Fibroblast of lung (primary cell): ENCODE results near the gene NPPC. TPM values are rescaled to one million over a fixed set of nuclear protein-coding genes. Genes with fewer than 3 reads are reported as not detected.
"Not testable (repeated sequence)": the region's sequence is repeated elsewhere in the genome, so short reads cannot be mapped to it uniquely, and the experiment has no call there.

Experiments
- DNase-seq, 2 donors: peaks; one replicate each; pipeline versions ENCODE4 v3.0.0 to v3.0.0-alpha.2; 2010; ENCODE audit warnings: low read depth in 2 of 2
- H2AFZ ChIP-seq: 2 replicates; pipeline ENCODE4 v1.5.1; 2012; ENCODE audit warnings: low read length, control low read depth, inconsistent platforms
- H3K27ac ChIP-seq: 2 replicates; pipeline ENCODE4 v1.5.1; 2011; ENCODE audit warnings: low read length, control low read depth; ENCODE audit not compliant: insufficient read depth
- H3K27me3 ChIP-seq: 2 replicates; pipeline ENCODE4 v1.5.1; 2011; ENCODE audit warnings: mild to moderate bottlenecking, low read length; ENCODE audit not compliant: control insufficient read depth, insufficient read depth
- H3K36me3 ChIP-seq: 2 replicates; pipeline ENCODE4 v1.5.1; 2011; ENCODE audit warnings: low read length; ENCODE audit not compliant: control insufficient read depth, insufficient read depth
- H3K4me1 ChIP-seq: 2 replicates; pipeline ENCODE4 v1.5.1; 2011; ENCODE audit warnings: low read length; ENCODE audit not compliant: control insufficient read depth, insufficient read depth; ENCODE audit errors: extremely low read depth
- H3K4me2 ChIP-seq: 2 replicates; pipeline ENCODE4 v1.5.1; 2011; ENCODE audit warnings: low read length, control low read depth; ENCODE audit not compliant: insufficient read depth; ENCODE audit errors: extremely low read depth
- H3K4me3 ChIP-seq, 4 experiments: fragments of 200-600 bp in 1 of 4; sonication (generic) in 1 of 4; replicated peaks in 1 of 4; 2 replicates each; pipeline ENCODE4 v1.5.1; 2011 to 2016; ENCODE audit warnings: low read length in 4 of 4, low read depth in 3 of 4, mild to moderate bottlenecking in 3 of 4, control low read depth in 2 of 4, inconsistent platforms in 1 of 4, mixed read lengths in 1 of 4; ENCODE audit not compliant: insufficient read depth in 1 of 4; ENCODE audit errors: control extremely low read depth in 1 of 4
- H3K79me2 ChIP-seq: 2 replicates; pipeline ENCODE4 v1.5.1; 2012; ENCODE audit warnings: mild to moderate bottlenecking, low read length, inconsistent platforms; ENCODE audit not compliant: control insufficient read depth, insufficient read depth
- H3K9ac ChIP-seq: 2 replicates; pipeline ENCODE4 v1.5.1; 2011; ENCODE audit warnings: mild to moderate bottlenecking, low read length, control low read depth; ENCODE audit not compliant: insufficient read depth
- H3K9me3 ChIP-seq: 2 replicates; pipeline ENCODE4 v1.5.1; 2012; ENCODE audit warnings: low read depth, low read length; ENCODE audit not compliant: control insufficient read depth, insufficient read depth
- H4K20me1 ChIP-seq: 2 replicates; pipeline ENCODE4 v1.5.1; 2011; ENCODE audit warnings: low read length; ENCODE audit not compliant: control insufficient read depth, insufficient read depth; ENCODE audit errors: extremely low read depth
- CTCF ChIP-seq, 2 donors: IDR thresholded peaks in 1 of 2; conservative IDR thresholded peaks in 1 of 2; 1 replicate in 1 of 2; 2 replicates in 1 of 2; pipeline ENCODE4 v1.5.1; 2011 to 2012; ENCODE audit warnings: low read length in 2 of 2, control low read depth in 1 of 2, inconsistent platforms in 1 of 2, low read depth in 1 of 2, mild to moderate bottlenecking in 1 of 2
- EZH2 ChIP-seq: IDR thresholded peaks from 2 replicates; pipeline ENCODE4 v1.5.1; 2012; ENCODE audit warnings: low read length, control low read depth, mild to moderate bottlenecking; ENCODE audit errors: missing control alignments
- polyA plus RNA-seq, 2 donors: library from polyadenylated mRNA; depleted of rRNA in 1 of 2; stranded (reverse) in 1 of 2; unstranded in 1 of 2; fragments of >200 nt; gene quantifications; 2 replicates each; pipeline ENCODE4 v1.2.1, GENCODE V29; 2011 to 2012; ENCODE audit warnings: missing spikeins in 1 of 2
- total RNA-seq: library from RNA; depleted of rRNA; stranded (reverse); fragments of >200 nt; gene quantifications from 2 replicates; pipeline ENCODE4 v1.2.1, GENCODE V29; 2014

The NPPC gene
- total and polyA plus RNA-seq, 2 donors (not counting 1 experiment from before 2014, with no cell fraction given), result not detected

GRCh38 chr2:231914077-231914690 is 12.0 kb downstream of the NPPC start:
- no peak for DNase-seq
- peaks cover 13% of the 10 kb centered on the region for H3K27me3 ChIP-seq

GRCh38 chr2:231911381-231911780 is 14.8 kb downstream of the NPPC start:
- Histone ChIP-seq H3K27ac (no peak overlapping the region), H3K9ac (no peak overlapping the region), H3K4me3 (no peak overlapping the region), H4K20me1 (no peaks in the 10 kb centered on the region), H3K79me2 (no peaks in the 10 kb centered on the region), H3K27me3 (no peaks in the 10 kb centered on the region), H3K9me3 (no peaks in the 10 kb centered on the region), H3K4me2 (no peak overlapping the region), H2AFZ (no peak overlapping the region), H3K36me3 (no peaks in the 10 kb centered on the region), H3K4me1 (no peaks in the 10 kb centered on the region)
- no peak for DNase-seq
- no peak for TF ChIP-seq EZH2
- TF ChIP-seq CTCF (conservative IDR thresholded peaks at IDR 0.05 in 1 of 2, IDR thresholded peaks at IDR 0.05 in 1 of 2; ENCODE audit: low read depth in 1 of 2, low read length in 2 of 2), result no peak

More at GRCh38 chr2:231914077-231914690, 12.0 kb downstream of the NPPC start:
- no peaks in the 10 kb centered on the region for H3K9me3 ChIP-seq
- TF ChIP-seq CTCF (conservative IDR thresholded peaks at IDR 0.05 in 1 of 2, IDR thresholded peaks at IDR 0.05 in 1 of 2; ENCODE audit: low read depth in 1 of 2, low read length in 2 of 2) (no peak), EZH2 (no peak)
- H2AFZ ChIP-seq, result no peak overlapping the region
- no peaks in the 10 kb centered on the region for H4K20me1 ChIP-seq
- no peaks in the 10 kb centered on the region for H3K4me1 ChIP-seq
- no peaks in the 10 kb centered on the region for H3K79me2 ChIP-seq
- H3K4me2 ChIP-seq, result no peak overlapping the region
- no peak overlapping the region for H3K4me3 ChIP-seq
- no peak overlapping the region for H3K9ac ChIP-seq
- no peak overlapping the region for H3K27ac ChIP-seq
- H3K36me3 ChIP-seq, result no peaks in the 10 kb centered on the region

GRCh38 chr2:231910771-231911170 is 15.4 kb downstream of the NPPC start:
- H3K9ac ChIP-seq, result no peak overlapping the region
- no peaks in the 10 kb centered on the region for H3K9me3 ChIP-seq
- TF ChIP-seq CTCF (conservative IDR thresholded peaks at IDR 0.05 in 1 of 2, IDR thresholded peaks at IDR 0.05 in 1 of 2; ENCODE audit: low read depth in 1 of 2, low read length in 2 of 2) (no peak), EZH2 (no peak)
- no peaks in the 10 kb centered on the region for H3K27me3 ChIP-seq
- H3K27ac ChIP-seq, result no peak overlapping the region
- no peak overlapping the region for H2AFZ ChIP-seq
- no peaks in the 10 kb centered on the region for H4K20me1 ChIP-seq
- H3K36me3 ChIP-seq, result no peaks in the 10 kb centered on the region
- no peak for DNase-seq
- no peaks in the 10 kb centered on the region for H3K4me1 ChIP-seq
- no peak overlapping the region for H3K4me3 ChIP-seq
- no peak overlapping the region for H3K4me2 ChIP-seq
- H3K79me2 ChIP-seq, result no peaks in the 10 kb centered on the region

GRCh38 chr2:231910161-231910560 is 16.0 kb downstream of the NPPC start:
- H2AFZ ChIP-seq, H3K27ac ChIP-seq, H3K36me3 ChIP-seq, H3K79me2 ChIP-seq, H4K20me1 ChIP-seq, H3K4me3 ChIP-seq, H3K9ac ChIP-seq, DNase-seq, H3K4me1 ChIP-seq, H3K4me2 ChIP-seq, H3K27me3 ChIP-seq, H3K9me3 ChIP-seq: not testable (repeated sequence)
